ENCODE results near the gene FLT1.

The FLT1 gene

GRCh38 chr13:28319528-28319927, 175.4 kb downstream of the FLT1 start:
- Histone ChIP-seq H3K27me3 (ENCODE audit: insufficient read depth, low read length, poor library complexity) (no peaks in the 10 kb centered on the region), H3K9me3 (ENCODE audit: insufficient read depth, low read length, severe bottlenecking) (no peaks in the 10 kb centered on the region), H3K36me3 (ENCODE audit: insufficient read depth, low read length) (no peaks in the 10 kb centered on the region), H3K9ac (ENCODE audit: low read depth, low read length) (no peak overlapping the region), H3K79me2 (ENCODE audit: insufficient read depth, low read length) (no peaks in the 10 kb centered on the region), H3K4me2 (ENCODE audit: insufficient read depth, low read length) (no peak overlapping the region), H3K27ac (ENCODE audit: low read length) (no peak overlapping the region), H3K4me3 (ENCODE audit: low read depth in 1 of 2, low read length in 2 of 2) (no peak overlapping the region), H3K4me1 (ENCODE audit: insufficient read depth, low read length) (0 out of 2 replicates have a peak, but pooled peaks cover 4% of the 10 kb centered on the region), H4K20me1 (ENCODE audit: insufficient read depth, low read length) (no peaks in the 10 kb centered on the region), H2AFZ (ENCODE audit: low read depth, low read length) (no peak overlapping the region)
- ATAC-seq (ENCODE audit: insufficient read depth, low read depth) (no peak), DNase-seq (no peak)
- no peak for TF ChIP-seq CTCF (IDR thresholded peaks at IDR 0.05; ENCODE audit: borderline replicate concordance, extremely low read depth, low read length, poor library complexity, severe bottlenecking)
- TF ChIP-seq EZH2 (IDR thresholded peaks at IDR 0.05; ENCODE audit: borderline replicate concordance, low read depth, low read length, severe bottlenecking) = no peak

GRCh38 chr13:28318496-28318895, 176.4 kb downstream of the FLT1 start:
- no peaks in the 10 kb centered on the region for H3K4me1 ChIP-seq (ENCODE audit: insufficient read depth, low read length)
- H3K9ac ChIP-seq (ENCODE audit: low read depth, low read length) = no peak overlapping the region
- H3K79me2 ChIP-seq (ENCODE audit: insufficient read depth, low read length) = no peaks in the 10 kb centered on the region
- TF ChIP-seq CTCF (IDR thresholded peaks at IDR 0.05; ENCODE audit: borderline replicate concordance, extremely low read depth, low read length, poor library complexity, severe bottlenecking) (no peak), EZH2 (IDR thresholded peaks at IDR 0.05; ENCODE audit: borderline replicate concordance, low read depth, low read length, severe bottlenecking) (no peak)
- no peak overlapping the region for H3K27ac ChIP-seq (ENCODE audit: low read length)
- DNase-seq = no peak
- H4K20me1 ChIP-seq (ENCODE audit: insufficient read depth, low read length) = no peaks in the 10 kb centered on the region
- no peaks in the 10 kb centered on the region for H3K36me3 ChIP-seq (ENCODE audit: insufficient read depth, low read length)
- H2AFZ ChIP-seq (ENCODE audit: low read depth, low read length) = no peak overlapping the region
- ATAC-seq (ENCODE audit: insufficient read depth, low read depth) = peak; percentile 50; the same call in 2 of the 3 replicates
- no peaks in the 10 kb centered on the region for H3K27me3 ChIP-seq (ENCODE audit: insufficient read depth, low read length, poor library complexity)
- H3K4me2 ChIP-seq (ENCODE audit: insufficient read depth, low read length) = no peak overlapping the region
- H3K9me3 ChIP-seq (ENCODE audit: insufficient read depth, low read length, severe bottlenecking) = no peaks in the 10 kb centered on the region
- no peak overlapping the region for H3K4me3 ChIP-seq (ENCODE audit: low read depth in 1 of 2, low read length in 2 of 2)

GRCh38 chr13:28316836-28317235, 178.1 kb downstream of the FLT1 start:
- H3K4me3 ChIP-seq (ENCODE audit: low read depth in 1 of 2, low read length in 2 of 2) = no peak overlapping the region
- no peaks in the 10 kb centered on the region for H3K27me3 ChIP-seq (ENCODE audit: insufficient read depth, low read length, poor library complexity)
- H3K36me3 ChIP-seq (ENCODE audit: insufficient read depth, low read length) = no peaks in the 10 kb centered on the region
- H3K79me2 ChIP-seq (ENCODE audit: insufficient read depth, low read length) = no peaks in the 10 kb centered on the region
- H2AFZ ChIP-seq (ENCODE audit: low read depth, low read length) = no peak overlapping the region
- no peak overlapping the region; the same call in 1 of the 2 replicates for H3K27ac ChIP-seq (ENCODE audit: low read length)
- ATAC-seq (ENCODE audit: insufficient read depth, low read depth) = no peak
- no peak overlapping the region for H3K4me2 ChIP-seq (ENCODE audit: insufficient read depth, low read length)
- H3K9me3 ChIP-seq (ENCODE audit: insufficient read depth, low read length, severe bottlenecking) = no peaks in the 10 kb centered on the region
- H3K9ac ChIP-seq (ENCODE audit: low read depth, low read length) = no peak overlapping the region
- TF ChIP-seq EZH2 (IDR thresholded peaks at IDR 0.05; ENCODE audit: borderline replicate concordance, low read depth, low read length, severe bottlenecking) = no peak
- TF ChIP-seq CTCF (IDR thresholded peaks at IDR 0.05; ENCODE audit: borderline replicate concordance, extremely low read depth, low read length, poor library complexity, severe bottlenecking) = no peak
- no peak for DNase-seq
- no peaks in the 10 kb centered on the region for H4K20me1 ChIP-seq (ENCODE audit: insufficient read depth, low read length)
- no peaks in the 10 kb centered on the region for H3K4me1 ChIP-seq (ENCODE audit: insufficient read depth, low read length)

- no peak overlapping the region for H2AFZ ChIP-seq (ENCODE audit: low read depth, low read length)
- no peak for ATAC-seq (ENCODE audit: insufficient read depth, low read depth)
These were observed 178.8 kb downstream of the FLT1 start for GRCh38 chr13:28316129-28316528.

More at GRCh38 chr13:28316129-28316528, 178.8 kb downstream of the FLT1 start:
- no peak for DNase-seq
- Histone ChIP-seq H3K4me2 (ENCODE audit: insufficient read depth, low read length) (no peak overlapping the region), H3K27me3 (ENCODE audit: insufficient read depth, low read length, poor library complexity) (no peaks in the 10 kb centered on the region), H3K27ac (ENCODE audit: low read length) (no peak overlapping the region), H3K79me2 (ENCODE audit: insufficient read depth, low read length) (no peaks in the 10 kb centered on the region), H3K36me3 (ENCODE audit: insufficient read depth, low read length) (no peaks in the 10 kb centered on the region), H3K9me3 (ENCODE audit: insufficient read depth, low read length, severe bottlenecking) (no peaks in the 10 kb centered on the region), H3K9ac (ENCODE audit: low read depth, low read length) (no peak overlapping the region), H3K4me3 (ENCODE audit: low read depth in 1 of 2, low read length in 2 of 2) (no peak overlapping the region), H4K20me1 (ENCODE audit: insufficient read depth, low read length) (no peaks in the 10 kb centered on the region), H3K4me1 (ENCODE audit: insufficient read depth, low read length) (no peaks in the 10 kb centered on the region)
- no peak for TF ChIP-seq CTCF (IDR thresholded peaks at IDR 0.05; ENCODE audit: borderline replicate concordance, extremely low read depth, low read length, poor library complexity, severe bottlenecking)
- TF ChIP-seq EZH2 (IDR thresholded peaks at IDR 0.05; ENCODE audit: borderline replicate concordance, low read depth, low read length, severe bottlenecking) = no peak

All from DND-41 (cell line).